GF-D8 (cell line): ENCODE measurements around the gene ITGB3.

Experiments
- DNase-seq: peaks from one replicate; lab custom pipeline; 2025; lab: John Stamatoyannopoulos, UW

ITGB3 gene

GRCh38 chr17:47299239-47299910 is 45.7 kb downstream of the ITGB3 start:
- no peak for DNase-seq

DNA sequence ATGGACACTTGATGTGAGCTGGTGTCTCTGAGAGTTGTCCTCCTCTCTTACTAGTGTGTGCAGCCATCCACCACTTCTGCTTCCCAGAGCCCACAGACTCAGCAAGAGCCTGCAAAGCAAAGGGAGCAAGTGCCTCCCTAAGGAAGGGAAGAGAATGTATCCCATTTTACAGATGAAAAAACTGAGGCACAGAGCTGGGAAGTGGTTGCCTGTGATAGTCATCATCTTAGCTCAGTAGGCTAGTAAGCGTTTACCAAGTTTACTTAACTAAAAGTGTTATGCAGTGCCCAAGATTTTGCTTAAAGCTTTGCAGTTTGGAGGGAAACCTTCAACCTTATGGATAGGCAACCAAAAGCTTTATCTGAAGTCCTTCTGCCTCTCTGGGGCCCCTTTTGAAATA is 47.1 kb downstream of the ITGB3 start:
- DNase-seq, result no peak

DNA sequence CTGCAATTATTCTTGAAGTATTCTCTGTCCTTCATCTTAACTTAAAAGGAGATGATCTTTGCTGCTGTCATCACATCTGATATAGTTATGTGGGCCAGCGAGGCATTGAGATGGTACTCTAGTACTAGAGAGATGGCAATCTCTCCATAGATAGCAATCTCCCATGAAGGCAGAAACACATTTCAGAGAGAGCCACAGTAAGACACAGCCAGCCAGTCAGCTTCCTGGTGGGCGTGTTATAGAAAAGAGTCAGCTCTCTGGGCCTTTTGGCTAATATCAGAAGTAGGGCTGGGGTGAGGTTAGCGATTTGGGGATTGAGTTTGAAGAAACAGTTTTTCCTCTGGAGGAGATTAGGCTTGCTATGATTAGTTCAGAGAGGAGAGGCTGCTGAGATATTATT is 47.5 kb downstream of the ITGB3 start:
- no peak for DNase-seq

DNA sequence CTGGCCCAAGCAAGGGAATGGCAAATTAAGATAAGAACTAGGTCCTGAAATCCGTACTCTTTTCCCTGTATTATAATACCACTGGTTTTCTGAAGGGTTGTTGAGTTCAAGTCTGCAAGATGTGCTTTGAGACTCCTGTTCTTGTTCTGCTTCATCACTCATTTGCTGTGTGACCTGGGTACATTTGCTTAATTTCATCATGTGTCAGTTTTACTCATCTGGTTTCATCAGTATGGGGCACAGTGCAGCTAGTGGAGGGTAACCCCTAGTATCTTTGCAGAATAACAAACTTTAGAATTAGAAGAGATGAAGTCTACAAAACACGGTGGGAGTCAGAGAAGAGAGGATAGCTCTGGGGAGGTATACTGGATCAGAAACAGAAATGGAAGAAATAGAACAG is 48.2 kb downstream of the ITGB3 start:
- no peak for DNase-seq

- DNase-seq, result no peak
Observed at GRCh38 chr17:47304186-47304585, 50.6 kb downstream of the ITGB3 start.

- no peak for DNase-seq
Observed at GRCh38 chr17:47305302-47305923, 51.8 kb downstream of the ITGB3 start.

GRCh38 chr17:47310186-47310733 is 56.6 kb downstream of the ITGB3 start:
- DNase-seq, result no peak

DNA sequence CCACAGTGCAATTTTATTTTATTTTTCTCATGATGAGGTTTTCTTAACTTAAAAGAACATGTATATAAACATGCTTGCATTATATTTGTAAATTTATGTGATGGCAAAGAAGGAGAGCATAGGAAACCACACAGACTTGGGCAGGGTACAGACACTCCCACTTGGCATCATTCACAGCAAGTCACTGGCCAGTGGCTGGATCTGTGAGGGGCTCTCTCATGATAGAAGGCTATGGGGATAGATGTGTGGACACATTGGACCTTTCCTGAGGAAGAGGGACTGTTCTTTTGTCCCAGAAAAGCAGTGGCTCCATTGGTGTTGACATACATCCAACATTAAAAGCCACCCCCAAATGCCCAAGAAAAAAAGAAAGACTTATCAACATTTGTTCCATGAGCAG is 57.8 kb downstream of the ITGB3 start:
- no peak for DNase-seq

- DNase-seq, result peak; percentile 20
Observed at GRCh38 chr17:47315451-47316266, 62.0 kb downstream of the ITGB3 start.

- no peak for DNase-seq
Observed at GRCh38 chr17:47316311-47316710, 62.7 kb downstream of the ITGB3 start.

- no peak for DNase-seq
Observed at GRCh38 chr17:47317119-47317518, 63.5 kb downstream of the ITGB3 start.

- no peak for DNase-seq
Observed at GRCh38 chr17:47318197-47318918, 64.7 kb downstream of the ITGB3 start.

DNA sequence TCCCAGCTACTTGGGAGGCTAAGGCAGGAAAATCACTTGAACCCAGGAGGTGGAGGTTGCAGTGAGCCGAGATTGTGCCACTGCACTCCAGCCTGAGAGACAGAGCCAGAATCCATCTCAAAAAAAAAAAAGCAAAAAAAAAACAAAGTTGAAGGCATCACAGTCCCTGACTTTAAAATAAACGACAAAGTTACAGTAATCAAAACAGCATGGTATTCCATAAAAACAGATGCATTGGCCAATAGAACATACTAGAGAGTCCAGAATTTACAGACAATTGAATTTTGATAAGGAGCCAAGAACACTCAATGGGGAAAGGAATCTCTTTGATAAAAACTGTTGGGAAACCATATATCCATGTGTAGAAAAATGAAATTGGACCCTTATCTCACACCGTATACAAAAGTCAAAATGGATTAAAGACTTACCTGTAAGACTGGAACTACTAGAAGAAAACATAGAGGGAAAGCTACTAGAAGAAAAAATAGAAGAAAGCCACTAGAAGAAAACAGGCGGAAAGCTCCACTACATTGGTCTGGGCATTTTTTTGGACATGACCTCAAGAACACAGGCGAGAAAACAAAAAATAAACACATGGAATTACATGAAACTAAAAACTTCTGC is 67.4 kb downstream of the ITGB3 start:
- DNase-seq, result no peak

- peak; percentile 83 for DNase-seq
Observed at GRCh38 chr17:47323382-47324223, 70.0 kb downstream of the ITGB3 start, which contains the start of gene EFCAB13. Gene EFCAB13 (plus strand): TSS chr17:47323955. CDS start chr17:47328354, 4,399 bp downstream.

DNA sequence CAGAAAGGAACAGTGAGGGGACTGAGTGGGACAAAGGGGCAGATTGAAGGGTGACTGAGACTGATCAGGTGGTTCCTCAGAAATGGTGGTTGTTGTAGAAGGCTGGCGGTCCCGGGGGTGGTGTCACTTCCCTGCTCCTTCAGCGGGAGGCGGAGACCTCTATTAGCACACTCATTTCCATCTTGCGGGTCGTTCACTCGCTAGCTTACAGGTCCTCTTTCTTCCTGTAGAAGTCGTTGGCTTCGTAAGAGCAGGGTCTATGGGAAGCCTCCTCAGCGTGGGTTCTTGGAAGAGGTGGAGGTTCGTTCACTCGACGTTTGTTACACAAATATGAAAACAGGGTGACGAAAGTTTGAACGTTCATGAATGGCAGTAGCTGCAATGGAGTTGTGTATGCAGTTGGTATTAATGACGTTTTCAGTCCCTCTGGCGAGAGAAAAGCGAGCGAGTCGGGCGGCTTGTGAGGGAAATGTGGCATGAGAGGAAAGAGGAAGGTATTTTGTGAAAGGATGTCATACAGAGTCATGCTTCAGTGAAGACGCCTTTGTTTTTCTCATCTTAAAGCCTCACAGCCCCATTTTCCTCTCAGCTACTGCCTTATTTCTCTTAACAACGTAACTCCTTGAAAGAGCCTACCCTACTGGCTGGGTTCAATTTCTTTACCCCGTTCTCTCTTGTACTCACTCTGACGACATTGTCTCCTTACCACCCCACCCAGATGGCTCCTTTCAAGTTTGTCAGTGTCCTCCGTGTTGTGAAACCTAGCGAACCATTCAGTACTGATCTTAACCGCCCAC is 70.8 kb downstream of the ITGB3 start:
- peak; percentile 83 for DNase-seq

- DNase-seq, result no peak
Observed at GRCh38 chr17:47325176-47325575, 71.5 kb downstream of the ITGB3 start.

DNA sequence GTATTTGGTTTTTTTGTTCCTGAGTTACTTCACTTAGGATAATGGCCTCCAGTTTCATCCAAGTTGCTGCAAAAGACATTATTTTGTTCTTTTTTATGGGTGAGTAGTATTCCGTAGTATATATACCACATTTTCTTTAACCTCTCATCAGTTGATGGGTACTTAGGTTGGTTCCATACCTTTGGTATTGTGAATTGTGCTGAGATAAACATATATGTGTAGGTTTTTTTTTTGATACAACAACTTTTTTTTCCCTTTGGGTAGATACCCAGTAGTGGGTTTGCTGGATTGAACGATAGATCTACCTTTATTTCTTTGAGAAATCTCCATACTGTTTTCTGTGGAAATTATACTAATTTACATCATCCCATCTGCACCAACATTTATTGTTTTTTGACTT is 76.9 kb downstream of the ITGB3 start:
- DNase-seq, result no peak

- DNase-seq, result no peak
Observed at GRCh38 chr17:47332287-47332686, 78.7 kb downstream of the ITGB3 start.

- no peak for DNase-seq
Observed at GRCh38 chr17:47335101-47335936, 81.7 kb downstream of the ITGB3 start.
